ENCODE results near the gene VPS4B.
A peak's percentile ranks its signal among the peaks of the same experiment; 100 is the strongest.

VPS4B gene

GRCh38 chr18:63376538-63376937, 45.7 kb downstream of the VPS4B start:
- DNase-seq (ENCODE audit: insufficient read length, low spot score) = no peak

GRCh38 chr18:63374540-63374939, 47.7 kb downstream of the VPS4B start:
- no peak for TF ChIP-seq CTCF (IDR thresholded peaks at IDR 0.05; ENCODE audit: insufficient read depth, missing control alignments)
- DNase-seq (ENCODE audit: insufficient read length, low spot score) = no peak

More at GRCh38 chr18:63376538-63376937, 45.7 kb downstream of the VPS4B start:
- no peak for TF ChIP-seq CTCF (IDR thresholded peaks at IDR 0.05; ENCODE audit: insufficient read depth, missing control alignments)
- peak; percentile 32 for FAIRE-seq

GRCh38 chr18:63373161-63373560, 49.1 kb downstream of the VPS4B start:
- TF ChIP-seq CTCF (IDR thresholded peaks at IDR 0.05; ENCODE audit: insufficient read depth, missing control alignments) = no peak
- FAIRE-seq = peak; percentile 88

More at GRCh38 chr18:63374540-63374939, 47.7 kb downstream of the VPS4B start:
- peak; percentile 76 for FAIRE-seq

GRCh38 chr18:63368611-63369010, 53.7 kb downstream of the VPS4B start:
- DNase-seq (ENCODE audit: insufficient read length, low spot score) (no peak), FAIRE-seq (no peak)

More at GRCh38 chr18:63373161-63373560, 49.1 kb downstream of the VPS4B start:
- no peak for DNase-seq (ENCODE audit: insufficient read length, low spot score)

GRCh38 chr18:63367053-63367953, 55.0 kb downstream of the VPS4B start, which contains the start of gene KDSR:
TSS of gene KDSR (minus strand) at chr18:63367206. CDS start at chr18:63367118, 88 bp downstream.
- FAIRE-seq (peak; percentile 98), DNase-seq (ENCODE audit: insufficient read length, low spot score) (peak; percentile 99)
- no peak for TF ChIP-seq CTCF (IDR thresholded peaks at IDR 0.05; ENCODE audit: insufficient read depth, missing control alignments)

More at GRCh38 chr18:63368611-63369010, 53.7 kb downstream of the VPS4B start:
- TF ChIP-seq CTCF (IDR thresholded peaks at IDR 0.05; ENCODE audit: insufficient read depth, missing control alignments) = no peak

GRCh38 chr18:63366213-63367052, 55.8 kb downstream of the VPS4B start:
- DNase-seq (ENCODE audit: insufficient read length, low spot score) (no peak), FAIRE-seq (no peak)
- TF ChIP-seq CTCF (IDR thresholded peaks at IDR 0.05; ENCODE audit: insufficient read depth, missing control alignments) = no peak

All from D721Med (cell line).